Measurements from ENCODE around the gene PALLD.

PALLD gene

DNA sequence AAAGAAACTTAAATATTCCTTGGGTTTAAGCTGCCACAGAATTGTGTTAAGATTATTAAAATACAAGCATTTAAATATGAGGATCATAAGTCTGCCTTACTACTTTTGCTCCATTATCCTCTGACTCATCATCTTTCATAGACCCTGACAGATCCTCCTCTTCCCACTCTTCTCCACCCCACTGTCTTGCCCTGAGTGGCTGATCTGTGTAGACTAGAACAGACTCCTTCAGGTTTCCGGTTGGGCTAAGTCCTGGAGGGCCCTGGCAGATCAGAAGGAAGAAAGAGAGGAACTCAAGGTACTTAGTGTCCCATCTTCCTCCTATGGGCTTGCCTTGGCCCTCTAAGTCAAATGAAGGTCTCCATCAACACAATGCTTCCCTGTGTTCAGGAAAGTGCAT, 30.7 kb downstream of the PALLD start:
- DNase-seq (ENCODE audit: low spot score), result no peak

DNA sequence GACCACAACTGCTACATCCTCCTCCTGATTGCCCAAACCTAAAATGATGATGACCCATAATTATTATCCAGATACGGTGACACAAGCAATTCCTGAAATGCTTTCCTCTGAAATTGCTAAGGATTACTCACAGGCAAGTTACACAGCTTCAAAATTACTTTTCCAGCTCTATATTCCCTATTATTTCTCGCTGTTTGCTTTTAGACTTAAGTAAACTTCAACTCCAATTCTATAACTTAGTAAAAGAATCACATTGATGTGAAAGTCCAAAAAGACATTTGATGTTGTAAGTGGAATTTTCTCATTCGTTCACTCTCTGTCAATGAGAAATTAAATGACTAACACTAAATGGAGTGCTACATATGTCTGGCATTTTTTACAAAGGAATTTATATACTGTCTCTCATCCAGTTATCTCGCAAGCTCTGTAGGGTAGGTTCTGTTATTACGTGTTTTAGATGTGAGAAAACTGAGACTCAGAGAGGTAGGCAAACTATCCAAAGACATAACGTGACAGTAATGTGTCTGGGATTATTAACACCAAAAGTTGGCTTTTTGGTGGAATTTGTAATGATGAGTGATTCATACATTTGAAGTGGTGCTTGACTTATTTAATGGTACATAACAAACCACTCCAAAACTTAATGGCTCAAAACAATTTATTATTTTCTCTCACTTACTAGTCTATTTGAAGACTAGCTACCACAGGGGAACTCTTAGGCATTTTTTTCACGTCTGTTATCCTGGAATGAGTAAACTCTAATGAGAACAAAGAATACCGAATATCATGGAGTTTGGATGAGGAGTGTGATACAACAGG, 31.5 kb downstream of the PALLD start:
- no peak for DNase-seq (ENCODE audit: low spot score)

DNA sequence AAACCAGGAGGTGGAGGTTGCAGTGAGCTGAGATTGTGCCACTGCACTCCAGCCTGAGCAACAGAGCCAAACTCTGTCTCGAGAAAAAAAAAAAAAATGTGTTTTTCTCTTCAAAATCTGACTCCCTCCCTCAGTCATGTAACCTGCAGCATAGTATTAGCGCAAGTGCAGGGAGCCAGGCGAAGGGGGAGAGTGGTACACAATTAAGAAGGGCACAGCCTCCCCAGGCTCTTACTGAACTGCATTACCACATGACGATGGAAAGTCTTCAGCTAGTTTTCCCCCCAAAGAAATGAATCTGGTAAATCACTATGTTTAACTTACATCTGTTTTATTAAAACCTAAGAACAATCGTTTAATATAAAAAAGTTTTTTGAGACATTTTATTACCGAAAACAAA, 32.4 kb downstream of the PALLD start:
- no peak for DNase-seq (ENCODE audit: low spot score)

- DNase-seq (ENCODE audit: low spot score), result no peak
Measured at GRCh38 chr4:168531305-168531704, 34.5 kb downstream of the PALLD start.

DNA sequence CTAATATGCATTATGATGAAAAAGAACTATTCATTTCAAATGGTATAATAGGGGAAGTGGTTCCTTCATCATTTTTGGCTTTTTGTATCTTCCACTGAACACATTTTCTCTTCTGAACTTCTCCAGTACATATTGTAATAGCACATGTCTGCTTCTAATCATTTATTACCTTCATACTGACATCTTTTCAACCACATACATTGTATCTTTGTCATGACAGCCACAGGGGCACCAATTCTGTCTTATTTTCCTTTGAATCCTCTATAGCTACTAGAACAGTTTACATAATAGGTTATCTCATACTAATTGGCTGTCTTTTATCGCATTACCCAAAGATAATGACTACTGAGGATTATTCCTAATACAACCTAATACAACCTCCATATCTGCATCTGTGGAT, 37.7 kb downstream of the PALLD start:
- no peak for DNase-seq (ENCODE audit: low spot score)

DNA sequence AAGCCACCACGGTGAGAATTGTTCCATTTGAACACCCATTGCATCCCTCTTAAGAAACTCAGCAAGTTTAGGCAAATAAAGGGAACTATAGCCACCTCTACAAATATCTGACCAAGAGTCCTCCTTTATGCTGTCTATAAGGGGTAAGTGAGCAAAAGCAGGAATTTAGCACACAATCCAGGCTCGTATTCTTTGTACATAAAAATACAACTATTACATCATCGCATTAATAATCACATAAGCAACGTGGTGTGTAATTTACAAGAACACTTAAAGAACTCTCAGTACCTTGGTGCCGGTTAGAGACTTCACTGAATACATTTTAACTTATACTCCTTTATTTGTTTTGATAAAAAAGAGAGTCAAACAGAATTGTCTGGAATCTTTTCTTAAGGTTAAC, 38.8 kb downstream of the PALLD start:
- no peak for DNase-seq (ENCODE audit: low spot score)

DNA sequence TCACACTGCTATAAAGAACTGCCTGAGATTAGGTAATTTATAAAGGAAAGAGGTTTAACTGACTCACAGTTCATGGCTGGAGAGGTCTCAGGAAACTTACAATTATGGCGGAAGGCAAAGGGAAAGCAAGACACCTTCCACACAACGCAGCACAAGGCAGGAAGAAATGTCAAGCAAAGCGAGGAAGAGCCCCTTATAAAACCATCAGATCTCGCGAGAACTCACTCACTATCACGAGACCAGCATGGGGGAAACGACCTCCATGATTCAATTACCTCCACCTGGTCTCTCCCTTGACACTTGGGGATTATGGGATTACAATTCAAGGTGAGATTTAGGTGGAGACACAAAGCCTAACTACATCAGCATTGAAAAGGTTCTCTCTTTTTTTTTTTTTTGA, 39.6 kb downstream of the PALLD start:
- no peak for DNase-seq (ENCODE audit: low spot score)

- DNase-seq (ENCODE audit: low spot score), result no peak
Measured at GRCh38 chr4:168537086-168537485, 40.2 kb downstream of the PALLD start.

DNA sequence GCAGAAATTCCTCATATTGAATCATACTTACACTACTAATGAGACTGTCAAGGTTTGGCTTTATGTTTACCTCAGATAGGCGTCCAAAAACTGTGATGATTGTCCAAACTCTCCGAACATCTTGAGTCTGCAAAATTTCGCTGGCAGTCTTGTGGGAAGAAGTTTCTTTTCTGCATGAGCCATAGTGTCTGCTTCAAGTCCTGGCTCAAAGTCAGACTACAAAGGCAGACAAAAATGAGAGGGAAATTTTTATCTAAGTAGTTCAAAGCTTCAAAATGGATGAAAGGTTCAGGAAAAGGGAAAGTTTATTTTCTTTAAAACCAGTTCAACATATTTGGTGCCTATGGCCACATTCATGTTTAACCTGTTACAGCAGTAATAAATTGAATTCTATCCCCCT, 40.7 kb downstream of the PALLD start:
- DNase-seq (ENCODE audit: low spot score), result no peak

GRCh38 chr4:168538632-168539031, 41.8 kb downstream of the PALLD start:
- no peak for DNase-seq (ENCODE audit: low spot score)

- no peak for DNase-seq (ENCODE audit: low spot score)
Measured at GRCh38 chr4:168540086-168540485, 43.2 kb downstream of the PALLD start.

DNA sequence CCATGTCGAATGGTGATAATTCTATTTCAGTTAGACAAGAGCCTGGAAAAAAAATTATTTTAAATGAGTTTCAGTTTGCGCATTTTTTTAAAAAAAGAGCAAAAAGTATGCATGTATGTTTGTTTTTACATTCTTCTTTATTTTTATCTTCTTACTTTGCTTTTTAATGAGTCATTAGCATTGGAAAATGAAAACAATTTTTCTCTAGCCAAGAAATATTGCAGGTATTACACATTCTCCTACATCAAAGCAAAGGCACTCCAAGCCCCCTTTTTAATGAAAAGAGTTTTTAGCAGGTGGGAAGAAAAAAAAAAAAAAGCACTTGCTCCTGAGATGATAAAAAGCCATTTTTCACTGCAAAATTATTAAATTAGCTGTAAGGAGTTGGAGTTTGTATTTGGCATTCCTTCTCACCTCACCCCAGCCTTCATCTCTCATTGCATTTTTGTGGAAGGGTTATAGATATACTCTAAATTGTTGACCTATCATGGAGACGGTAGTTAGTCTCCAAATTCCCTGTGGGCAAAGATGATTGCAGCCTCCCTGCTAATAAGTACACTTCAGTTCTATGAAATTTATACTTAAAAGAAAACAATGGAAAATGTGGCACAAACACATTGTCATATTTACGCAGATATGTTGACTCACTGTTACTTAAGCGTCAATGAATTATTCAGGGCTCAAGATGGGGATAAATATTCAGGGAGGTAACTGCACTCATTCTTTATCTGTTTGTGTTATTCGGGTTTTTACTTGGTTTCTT, 43.8 kb downstream of the PALLD start:
- no peak for DNase-seq (ENCODE audit: low spot score)

- no peak for DNase-seq (ENCODE audit: low spot score)
Measured at GRCh38 chr4:168541266-168541953, 44.6 kb downstream of the PALLD start.

GRCh38 chr4:168549143-168549542, 52.3 kb downstream of the PALLD start:
- no peak for DNase-seq (ENCODE audit: low spot score)

DNA sequence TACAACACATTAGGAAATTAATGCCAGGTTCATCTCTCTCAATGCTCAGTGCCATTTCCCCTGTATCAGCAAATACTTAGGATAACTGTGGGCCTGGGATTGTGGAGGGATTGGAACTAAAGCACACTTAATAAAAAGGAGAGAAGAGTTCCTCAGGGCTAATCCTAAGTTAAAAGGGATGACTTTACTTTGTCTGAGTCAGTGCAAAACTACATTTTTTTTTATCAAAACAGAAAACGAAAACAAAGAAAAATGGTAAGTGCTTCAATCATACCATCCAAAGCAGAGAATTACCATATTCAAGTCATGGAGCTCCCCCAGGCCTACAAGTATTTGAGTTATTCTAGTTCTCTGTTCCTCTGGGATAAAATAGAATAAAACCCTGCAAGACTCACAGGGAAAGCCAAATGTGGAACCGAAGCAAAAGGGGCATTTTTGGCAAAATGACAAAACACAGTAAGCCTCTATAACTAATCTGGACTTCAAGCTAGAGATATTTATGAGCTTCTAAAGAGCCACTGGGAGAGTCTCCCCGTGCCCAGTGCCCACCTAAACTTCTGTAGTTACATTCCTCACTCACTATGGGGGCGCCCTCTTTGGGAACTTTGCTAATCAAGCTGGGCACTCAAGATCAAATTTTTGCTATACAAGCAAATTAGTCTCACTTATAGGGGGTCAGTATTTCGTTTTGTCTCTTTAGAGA, 53.4 kb downstream of the PALLD start:
- no peak for DNase-seq (ENCODE audit: low spot score)

GRCh38 chr4:168551211-168551610, 54.4 kb downstream of the PALLD start:
- no peak for DNase-seq (ENCODE audit: low spot score)

DNA sequence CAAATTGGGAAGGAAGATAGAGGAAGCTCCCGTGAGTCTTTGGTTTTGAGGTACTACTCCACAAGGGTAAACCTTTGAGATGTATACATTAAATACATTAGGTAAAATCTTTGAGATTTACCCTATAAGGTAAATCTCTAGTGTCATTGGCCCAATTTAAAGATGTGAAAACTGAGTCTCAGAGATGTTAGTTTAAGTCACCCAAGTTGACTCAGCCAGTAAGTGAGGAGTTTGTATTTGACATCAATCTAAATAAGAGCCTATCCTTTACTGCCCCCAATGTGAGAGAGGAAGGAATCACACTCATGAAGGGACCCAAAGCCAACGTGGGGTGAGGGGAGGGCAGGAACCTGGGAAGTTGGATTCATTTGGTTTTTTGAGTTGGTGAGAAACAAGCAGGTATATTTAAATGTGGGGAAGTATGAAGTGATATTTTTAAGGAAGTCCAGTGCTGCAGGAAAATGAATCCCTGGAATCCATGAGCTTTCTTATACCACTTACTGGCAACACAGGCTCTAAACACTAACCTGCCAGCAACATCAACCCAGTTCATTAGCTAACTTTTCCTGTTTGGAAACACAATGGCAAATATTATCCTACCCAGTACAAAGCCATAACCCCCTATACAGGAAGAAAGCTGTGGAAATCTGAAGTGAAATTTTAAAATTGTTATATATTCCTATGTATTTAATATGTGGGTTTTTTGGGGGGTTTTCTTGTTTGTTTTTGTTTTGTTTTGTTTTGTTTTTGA, 55.3 kb downstream of the PALLD start:
- no peak for DNase-seq (ENCODE audit: low spot score)

DNA sequence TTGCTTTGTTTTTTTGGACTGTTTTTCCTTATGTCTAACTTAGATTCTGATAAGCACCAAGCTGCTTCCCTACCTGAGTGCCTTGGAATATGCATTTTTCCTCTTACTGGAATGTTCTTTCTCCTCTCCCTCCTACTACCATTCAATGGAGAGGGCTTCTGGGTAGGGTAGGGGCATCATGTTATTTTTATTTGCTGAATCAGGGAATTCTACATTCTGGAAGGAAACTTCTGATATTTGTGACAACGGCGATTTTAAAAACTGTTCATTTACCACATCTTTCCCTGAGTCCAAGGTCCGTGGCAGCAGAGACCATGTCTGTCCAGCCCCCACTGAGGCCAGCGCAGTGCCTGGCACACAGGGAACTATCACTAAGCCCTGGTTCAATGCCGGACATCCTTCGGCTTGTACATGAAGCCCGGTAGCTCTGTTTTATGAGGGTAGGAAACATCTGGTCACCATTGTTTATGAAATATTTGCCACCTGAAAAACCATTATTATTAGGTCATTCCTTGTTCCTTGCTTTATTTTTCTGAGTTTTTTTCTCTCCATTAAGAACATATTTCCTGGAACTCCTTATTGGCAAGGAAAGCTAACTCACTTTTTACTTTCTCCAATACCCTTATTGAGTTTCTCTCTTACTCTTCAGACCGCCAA, 57.0 kb downstream of the PALLD start:
- DNase-seq (ENCODE audit: low spot score), result no peak

- no peak for DNase-seq (ENCODE audit: low spot score)
Measured at GRCh38 chr4:168555437-168555836, 58.6 kb downstream of the PALLD start.

DNA sequence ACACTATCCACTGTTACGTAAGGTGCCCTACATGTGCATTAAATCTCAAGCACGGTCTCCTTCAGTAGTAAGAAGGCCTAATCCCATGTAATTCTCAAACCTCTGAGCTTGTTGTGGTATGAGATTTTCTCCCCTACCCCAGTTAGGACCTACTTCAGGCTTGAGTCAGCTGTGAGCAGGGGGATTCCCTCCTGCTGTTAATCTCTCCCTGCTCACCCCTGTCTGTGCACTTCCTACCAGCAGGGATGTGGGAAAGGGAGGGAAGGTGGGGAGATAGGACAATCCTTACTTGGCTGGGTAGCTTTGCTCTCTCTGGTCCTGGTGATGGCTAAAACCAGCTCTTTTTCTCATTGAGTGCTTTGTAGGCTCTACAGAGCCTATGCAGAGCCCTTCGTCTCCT, 60.8 kb downstream of the PALLD start:
- no peak for DNase-seq (ENCODE audit: low spot score)

DNA sequence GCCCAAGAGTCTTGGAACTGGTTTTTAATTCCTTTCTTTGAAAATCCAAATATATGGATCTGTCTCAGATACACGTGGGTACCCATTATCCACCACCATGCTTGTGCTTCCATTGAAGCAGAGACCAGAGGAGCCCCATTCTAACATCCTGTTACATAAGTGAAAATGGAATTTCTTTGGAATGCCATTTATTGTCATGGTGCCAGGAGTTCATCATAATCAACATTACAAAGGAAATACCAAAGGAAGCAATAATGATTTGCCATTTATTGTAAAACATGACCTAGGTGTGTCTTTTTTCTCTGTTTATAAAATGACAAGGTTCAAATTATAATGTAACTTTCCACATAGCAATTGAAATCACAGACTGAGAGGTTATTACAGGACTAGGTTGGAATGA, 61.7 kb downstream of the PALLD start:
- no peak for DNase-seq (ENCODE audit: low spot score)
